ENCODE measurements around the gene CHAD.

DNA sequence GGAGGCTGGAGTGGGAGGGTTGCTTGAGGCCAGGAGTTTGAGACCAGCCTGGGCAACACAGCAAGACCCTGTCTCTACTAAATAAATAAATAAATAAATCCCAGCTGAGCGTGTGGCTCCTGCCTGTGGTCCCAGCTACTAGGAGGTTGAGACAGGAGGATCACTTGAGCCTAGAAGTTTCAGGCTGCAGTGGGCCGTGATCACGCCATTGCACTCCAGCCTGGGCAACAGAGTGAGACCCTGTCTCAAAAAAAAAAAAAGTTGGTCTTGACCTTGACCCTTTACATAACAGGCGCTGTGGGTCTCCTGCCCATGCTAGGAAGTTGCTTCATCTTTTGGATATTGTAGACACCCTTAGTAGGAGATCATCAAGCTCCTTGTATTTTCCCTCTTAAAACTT lies 31.3 kb downstream of the CHAD start:
- TF ChIP-seq, protein P1, sequence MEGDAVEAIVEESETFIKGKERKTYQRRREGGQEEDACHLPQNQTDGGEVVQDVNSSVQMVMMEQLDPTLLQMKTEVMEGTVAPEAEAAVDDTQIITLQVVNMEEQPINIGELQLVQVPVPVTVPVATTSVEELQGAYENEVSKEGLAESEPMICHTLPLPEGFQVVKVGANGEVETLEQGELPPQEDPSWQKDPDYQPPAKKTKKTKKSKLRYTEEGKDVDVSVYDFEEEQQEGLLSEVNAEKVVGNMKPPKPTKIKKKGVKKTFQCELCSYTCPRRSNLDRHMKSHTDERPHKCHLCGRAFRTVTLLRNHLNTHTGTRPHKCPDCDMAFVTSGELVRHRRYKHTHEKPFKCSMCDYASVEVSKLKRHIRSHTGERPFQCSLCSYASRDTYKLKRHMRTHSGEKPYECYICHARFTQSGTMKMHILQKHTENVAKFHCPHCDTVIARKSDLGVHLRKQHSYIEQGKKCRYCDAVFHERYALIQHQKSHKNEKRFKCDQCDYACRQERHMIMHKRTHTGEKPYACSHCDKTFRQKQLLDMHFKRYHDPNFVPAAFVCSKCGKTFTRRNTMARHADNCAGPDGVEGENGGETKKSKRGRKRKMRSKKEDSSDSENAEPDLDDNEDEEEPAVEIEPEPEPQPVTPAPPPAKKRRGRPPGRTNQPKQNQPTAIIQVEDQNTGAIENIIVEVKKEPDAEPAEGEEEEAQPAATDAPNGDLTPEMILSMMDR (IDR thresholded peaks at IDR 0.05), result no peak
- TF ChIP-seq POLR2A (IDR thresholded peaks at IDR 0.05), result no peak

All from gastroesophageal sphincter (tissue), 3 donors.